OCI-LY3 (cell line): Measurements from ENCODE around the gene DNAJC19.
"Not testable (repeated sequence)": the region's sequence is repeated elsewhere in the genome, so short reads cannot be mapped to it uniquely, and the experiment has no call there.

ENCODE experiments used
- H2AFZ ChIP-seq: fragments of 200-600, 300-600 bp; shearing (Covaris generic); 2 replicates; pipeline ENCODE4 v1.6.0; 2014; ENCODE audit warnings: antibody characterized with exemption, low read depth, low read length
- H3K27ac ChIP-seq: fragments of 200-600, 300-600 bp; sonication (generic); 2 replicates; pipeline ENCODE4 v1.5.1; 2014; ENCODE audit warnings: mild to moderate bottlenecking, low read length, moderate library complexity, mixed read lengths
- H3K27me3 ChIP-seq: fragments of 200-600, 300-600 bp; sonication (generic); 2 replicates; pipeline ENCODE4 v1.6.1; 2014; ENCODE audit warnings: low read depth, low read length, mixed read lengths
- H3K36me3 ChIP-seq: fragments of 200-600, 300-600 bp; sonication (generic); replicated peaks from 2 replicates; pipeline ENCODE3; 2014; ENCODE audit warnings: low read depth, low read length, mixed read lengths
- H3K4me1 ChIP-seq: fragments of 300-600, 200-600 bp; sonication (generic); 2 replicates; pipeline ENCODE4 v1.6.1; 2014; ENCODE audit warnings: low read length, mixed read lengths
- H3K4me2 ChIP-seq: fragments of 200-600, 300-600 bp; sonication (generic); 2 replicates; pipeline ENCODE4 v1.6.1; 2014; ENCODE audit warnings: low read length, mixed read lengths
- H3K4me3 ChIP-seq: fragments of 300-600, 200-600 bp; sonication (generic); 2 replicates; pipeline ENCODE4 v1.5.1; 2014; ENCODE audit warnings: antibody characterized with exemption, mild to moderate bottlenecking, low read length, moderate library complexity
- H3K79me2 ChIP-seq: fragments of 300-600, 200-600 bp; shearing (Covaris generic); 2 replicates; pipeline ENCODE4 v1.6.1; 2014; ENCODE audit warnings: mild to moderate bottlenecking, low read length, mixed read lengths
- H3K9ac ChIP-seq: fragments of 300-600, 200-600 bp; shearing (Covaris generic); 2 replicates; pipeline ENCODE4 v1.6.0; 2014; ENCODE audit warnings: mild to moderate bottlenecking, low read length, moderate library complexity
- H3K9me3 ChIP-seq: fragments of 200-600, 300-600 bp; shearing (Covaris generic); 2 replicates; pipeline ENCODE4 v1.6.1; 2014; ENCODE audit warnings: low read length, mixed read lengths; ENCODE audit not compliant: insufficient read depth
- H4K20me1 ChIP-seq: fragments of 200-600, 300-600 bp; sonication (generic); 2 replicates; pipeline ENCODE4 v1.6.1; 2016; ENCODE audit warnings: low read length, mixed read lengths; ENCODE audit not compliant: insufficient read depth
- CTCF ChIP-seq: fragments of 200-600, 300-600 bp; sonication (generic); IDR thresholded peaks from 2 replicates; pipeline ENCODE4 v1.5.1; 2014; ENCODE audit warnings: antibody characterized with exemption, low read length, low read depth
- EZH2phosphoT487 ChIP-seq: fragments of 200-600 bp; shearing (Covaris generic); IDR thresholded peaks from 2 replicates; pipeline ENCODE4 v1.6.1; 2018; ENCODE audit warnings: antibody characterized with exemption, mixed run types, low read depth

The DNAJC19 gene

GRCh38 chr3:181009225-181009624 lies 19.7 kb upstream of the DNAJC19 start:
- Histone ChIP-seq H3K9ac (no peak overlapping the region), H3K4me2 (no peak overlapping the region), H3K27ac (no peak overlapping the region), H3K79me2 (no peaks in the 10 kb centered on the region), H3K27me3 (no peaks in the 10 kb centered on the region), H3K4me3 (no peak overlapping the region), H4K20me1 (no peaks in the 10 kb centered on the region), H2AFZ (no peak overlapping the region), H3K9me3 (no peaks in the 10 kb centered on the region), H3K36me3 (no peaks in the 10 kb centered on the region), H3K4me1 (no peaks in the 10 kb centered on the region)
- no peak for TF ChIP-seq CTCF
- no peak for TF ChIP-seq EZH2phosphoT487

- Histone ChIP-seq H3K36me3 (no peaks in the 10 kb centered on the region), H3K4me1 (no peaks in the 10 kb centered on the region), H4K20me1 (no peaks in the 10 kb centered on the region), H3K27me3 (no peaks in the 10 kb centered on the region), H2AFZ (no peak overlapping the region), H3K27ac (no peak overlapping the region), H3K79me2 (no peaks in the 10 kb centered on the region), H3K4me3 (no peak overlapping the region), H3K4me2 (no peak overlapping the region), H3K9ac (no peak overlapping the region), H3K9me3 (no peaks in the 10 kb centered on the region)
- TF ChIP-seq CTCF (no peak), EZH2phosphoT487 (no peak)
Measured at GRCh38 chr3:181008796-181009195, 19.3 kb upstream of the DNAJC19 start.

GRCh38 chr3:181007262-181007661 lies 17.7 kb upstream of the DNAJC19 start:
- H3K27ac ChIP-seq = no peak overlapping the region
- H3K4me2 ChIP-seq = no peak overlapping the region
- no peaks in the 10 kb centered on the region for H3K79me2 ChIP-seq
- no peak overlapping the region for H3K4me3 ChIP-seq
- H4K20me1 ChIP-seq = no peaks in the 10 kb centered on the region
- no peaks in the 10 kb centered on the region for H3K27me3 ChIP-seq
- H3K9me3 ChIP-seq = no peaks in the 10 kb centered on the region
- no peaks in the 10 kb centered on the region for H3K36me3 ChIP-seq
- no peak for TF ChIP-seq EZH2phosphoT487
- no peak for TF ChIP-seq CTCF
- no peaks in the 10 kb centered on the region for H3K4me1 ChIP-seq
- H3K9ac ChIP-seq = no peak overlapping the region
- H2AFZ ChIP-seq = no peak overlapping the region

DNA sequence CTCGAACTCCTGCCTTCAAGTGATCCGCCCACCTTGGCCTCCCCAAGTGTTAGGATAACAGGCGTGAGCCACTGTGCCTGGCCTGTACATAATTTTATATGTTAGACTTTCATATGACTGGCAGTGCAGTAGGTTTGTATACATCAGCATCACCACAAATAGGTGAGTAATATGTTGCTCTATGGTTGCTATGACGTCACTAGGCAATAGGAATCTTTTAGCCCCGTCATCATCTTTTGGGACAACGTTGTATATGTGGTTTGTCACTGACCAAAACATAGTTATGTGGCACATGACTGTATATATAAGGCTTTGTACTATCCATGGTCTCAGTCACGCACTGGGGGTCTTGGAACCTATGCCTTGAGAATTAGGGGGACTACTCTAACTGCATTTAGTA lies 17.0 kb upstream of the DNAJC19 start:
- Histone ChIP-seq H3K27me3 (no peaks in the 10 kb centered on the region), H3K36me3 (no peaks in the 10 kb centered on the region), H3K4me3 (no peak overlapping the region), H3K79me2 (no peaks in the 10 kb centered on the region), H3K4me1 (no peaks in the 10 kb centered on the region), H2AFZ (no peak overlapping the region), H3K9ac (no peak overlapping the region), H3K9me3 (no peaks in the 10 kb centered on the region), H4K20me1 (no peaks in the 10 kb centered on the region), H3K4me2 (no peak overlapping the region), H3K27ac (no peak overlapping the region)
- TF ChIP-seq EZH2phosphoT487 (no peak), CTCF (no peak)

DNA sequence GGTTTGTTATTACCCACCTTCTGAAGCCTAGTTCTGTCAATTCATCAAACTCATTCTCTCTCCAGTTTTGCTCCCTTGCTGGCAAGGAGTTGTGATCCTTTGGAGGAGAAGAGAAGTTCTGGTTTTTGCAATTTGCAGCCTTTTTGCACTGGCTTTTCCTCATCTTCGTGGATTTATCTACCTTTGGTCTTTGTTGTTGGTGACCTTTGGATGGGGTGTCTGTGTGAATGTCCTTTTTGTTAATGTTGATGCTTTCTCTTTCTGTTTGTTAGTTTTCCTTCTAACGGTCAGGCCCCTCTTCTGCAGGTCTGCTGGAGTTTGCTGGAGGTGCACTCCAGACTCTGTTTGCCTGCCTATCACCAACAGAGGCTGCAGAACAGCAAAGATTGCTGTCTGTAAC lies 13.9 kb upstream of the DNAJC19 start:
- H3K9me3 ChIP-seq, H3K36me3 ChIP-seq, H3K4me1 ChIP-seq, H3K79me2 ChIP-seq, H3K4me2 ChIP-seq, H3K4me3 ChIP-seq, H3K9ac ChIP-seq, H3K27ac ChIP-seq, H4K20me1 ChIP-seq, H2AFZ ChIP-seq, H3K27me3 ChIP-seq: not testable (repeated sequence)

- H2AFZ ChIP-seq, H3K4me1 ChIP-seq, H3K4me2 ChIP-seq, H4K20me1 ChIP-seq, H3K27ac ChIP-seq, H3K27me3 ChIP-seq, H3K9me3 ChIP-seq, H3K36me3 ChIP-seq, H3K9ac ChIP-seq, H3K79me2 ChIP-seq, H3K4me3 ChIP-seq: not testable (repeated sequence)
Measured at GRCh38 chr3:181002331-181002730, 12.8 kb upstream of the DNAJC19 start.
